IgD-negative memory B cell (primary cell): ENCODE measurements around the gene PYCR2. TPM values are rescaled to one million over a fixed set of nuclear protein-coding genes. Genes with fewer than 3 reads are reported as not detected.
"Not testable (repeated sequence)": the region's sequence is repeated elsewhere in the genome, so short reads cannot be mapped to it uniquely, and the experiment has no call there.

Experiments
- H3K27ac Mint-ChIP-seq, 3 donors: one replicate each; pipeline ENCODE4 v1.8.0; 2020 to 2022; ENCODE audit warnings: mild to moderate bottlenecking in 3 of 3, mixed read lengths in 3 of 3, moderate library complexity in 1 of 3
- H3K27me3 Mint-ChIP-seq: one replicate; pipeline ENCODE4 v1.8.0; 2021; ENCODE audit warnings: mixed read lengths
- H3K36me3 Mint-ChIP-seq: one replicate; pipeline ENCODE4 v1.8.0; 2020; ENCODE audit warnings: mild to moderate bottlenecking, mixed read lengths
- H3K4me1 Mint-ChIP-seq, 3 donors: one replicate each; pipeline ENCODE4 v1.8.0; 2020 to 2022; ENCODE audit warnings: mixed read lengths in 3 of 3, mild to moderate bottlenecking in 1 of 3
- H3K4me3 Mint-ChIP-seq, 4 donors: one replicate each; pipeline ENCODE4 v1.8.0; 2020 to 2022; ENCODE audit warnings: mild to moderate bottlenecking in 4 of 4, mixed read lengths in 4 of 4, moderate library complexity in 3 of 4
- H3K9me3 Mint-ChIP-seq, 3 donors: one replicate each; pipeline ENCODE4 v1.8.0; 2020 to 2021; ENCODE audit warnings: mixed read lengths in 3 of 3, mild to moderate bottlenecking in 1 of 3
- polyA plus RNA-seq: library from polyadenylated mRNA; unstranded; fragments of 300-500 nt; fragmentation: Illumina TruSeq; gene quantifications from one replicate; pipeline ENCODE4 v1.2.3, GENCODE V29; 2021

Gene PYCR2
- polyA plus RNA-seq, 1 donor from 2014 or later, result 68.9 TPM

DNA sequence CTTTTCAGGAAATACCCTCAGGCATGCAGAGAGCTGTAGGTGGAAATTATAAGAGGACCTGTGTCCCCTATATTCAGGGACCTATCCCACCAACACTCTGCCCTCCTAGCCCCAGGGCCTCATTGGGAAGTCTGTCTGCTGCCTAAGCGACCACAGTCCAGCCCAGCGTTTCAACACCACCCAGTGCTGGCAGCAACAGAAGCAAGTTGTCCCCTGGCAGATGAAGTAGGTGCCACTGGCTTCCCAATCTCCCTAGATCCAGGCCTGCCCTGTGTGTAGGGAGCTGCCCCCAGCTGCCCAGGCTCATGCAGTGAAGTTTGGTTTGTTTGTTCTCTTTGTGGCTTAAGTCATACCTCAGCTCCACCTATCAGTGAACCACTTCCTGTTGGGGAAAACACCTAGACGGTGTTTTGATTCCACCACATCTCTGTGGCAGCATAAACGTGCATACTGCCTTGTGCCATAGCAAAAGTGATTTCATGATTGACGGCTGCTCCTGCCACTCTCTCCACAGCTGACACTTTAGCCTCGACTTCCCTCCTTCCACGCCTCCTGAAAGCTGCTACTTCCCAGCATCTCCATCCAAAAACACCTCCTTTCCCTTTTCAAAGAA lies 27.0 kb downstream of the PYCR2 start:
- Mint-ChIP-seq H3K36me3 (no peaks in the 10 kb centered on the region), H3K27me3 (peaks cover 3% of the 10 kb centered on the region), H3K9me3 (no peaks in the 10 kb centered on the region), H3K4me3 (peak overlapping the region; percentile 11 to 84 (median 58)), H3K4me1 (peaks cover 28 to 32% (median 28%) of the 10 kb centered on the region in 3 donors), H3K27ac (peak overlapping the region; percentile 71 to 97 (median 97))

DNA sequence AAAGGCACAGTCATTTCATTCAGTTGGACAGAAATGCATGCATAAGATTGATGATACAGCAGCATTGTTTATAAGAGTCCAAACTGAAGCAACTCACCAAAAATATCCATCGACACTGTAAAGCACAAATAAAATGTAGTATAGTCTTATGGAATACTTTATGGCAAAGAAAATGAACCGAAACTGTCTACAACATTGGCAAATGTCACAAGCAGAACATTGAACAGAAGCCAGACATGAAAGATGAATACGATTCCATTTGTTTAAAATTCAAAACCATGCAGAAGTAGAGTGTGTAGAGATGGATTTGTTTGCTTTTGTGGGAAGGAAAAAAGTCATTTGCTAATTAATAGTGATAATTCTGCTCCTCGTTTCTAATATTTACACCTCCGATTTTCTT lies 27.6 kb downstream of the PYCR2 start:
- Mint-ChIP-seq H3K4me3 (peak overlapping the region in 3 of 4 donors; percentile 11 to 84 (median 69)), H3K27ac (peak overlapping the region; percentile 71 to 97 (median 97)), H3K36me3 (no peaks in the 10 kb centered on the region), H3K4me1 (peaks cover 28 to 34% (median 28%) of the 10 kb centered on the region in 3 donors), H3K9me3 (no peaks in the 10 kb centered on the region), H3K27me3 (peaks cover 3% of the 10 kb centered on the region)

DNA sequence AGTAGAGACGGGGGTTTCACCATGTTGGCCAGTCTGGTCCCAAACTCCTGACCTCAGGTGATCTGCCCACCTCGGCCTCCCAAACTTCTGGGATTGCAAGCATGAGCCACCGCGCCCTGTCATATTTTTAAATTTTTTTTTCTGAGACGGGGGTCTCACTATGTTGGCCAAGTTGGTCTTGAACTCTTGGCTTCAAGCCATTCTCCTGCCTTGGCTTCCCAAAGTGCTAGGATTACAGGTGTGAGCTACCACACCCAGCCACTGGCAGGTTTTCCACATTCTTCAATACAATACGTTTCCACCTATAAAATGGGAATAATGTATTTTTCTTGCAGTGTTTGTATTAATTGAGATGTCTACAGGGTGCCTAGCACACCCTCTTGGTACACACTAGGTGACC lies 31.7 kb downstream of the PYCR2 start:
- Mint-ChIP-seq H3K27ac (peak overlapping the region in 1 of 3 donors; percentile 20), H3K36me3 (no peaks in the 10 kb centered on the region), H3K4me1 (peaks cover 10 to 20% (median 11%) of the 10 kb centered on the region in 3 donors), H3K4me3 (no peak overlapping the region), H3K27me3 (peaks cover 3% of the 10 kb centered on the region), H3K9me3 (no peaks in the 10 kb centered on the region)

DNA sequence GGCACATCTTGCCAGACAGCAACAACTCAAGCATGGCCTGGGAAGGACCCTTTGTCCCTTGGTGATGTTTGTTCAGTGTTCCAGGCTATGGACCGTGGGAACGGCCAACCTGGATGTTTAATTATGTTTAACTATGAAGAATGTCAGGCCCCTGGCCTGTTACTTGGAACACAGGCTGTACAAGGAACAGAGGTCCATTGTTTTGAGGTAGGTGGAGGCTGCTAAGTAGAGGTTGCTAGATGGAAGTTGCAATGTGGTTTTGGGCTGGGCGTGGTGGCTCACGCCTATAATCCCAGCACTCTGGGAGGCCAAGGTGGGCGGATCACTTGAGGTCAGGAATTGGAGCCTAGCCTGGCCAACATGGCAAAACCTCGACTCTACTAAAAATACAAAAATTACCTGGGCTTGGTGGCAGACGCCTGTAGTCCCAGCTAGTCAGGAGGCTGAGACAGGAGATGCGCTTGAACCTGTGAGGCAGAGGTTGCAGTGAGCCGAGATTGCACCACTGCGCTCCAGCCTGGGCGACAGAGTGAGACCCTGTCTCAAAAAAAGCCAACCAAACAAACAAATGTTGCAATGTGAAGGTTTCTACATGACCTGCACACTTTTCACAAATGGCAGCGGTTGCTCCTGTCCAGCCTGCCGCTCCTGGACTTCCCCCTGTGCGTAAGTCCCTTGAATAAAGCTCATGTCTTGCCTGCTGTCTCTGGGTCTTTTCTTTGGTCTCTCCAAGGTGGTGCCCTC lies 32.6 kb downstream of the PYCR2 start:
- H3K4me1 Mint-ChIP-seq, result peaks cover 1 to 11% (median 2%) of the 10 kb centered on the region in 3 donors
- H3K9me3 Mint-ChIP-seq, result no peaks in the 10 kb centered on the region
- H3K4me3 Mint-ChIP-seq, result no peak overlapping the region
- H3K36me3 Mint-ChIP-seq, result no peaks in the 10 kb centered on the region
- H3K27ac Mint-ChIP-seq, result peak overlapping the region; percentile 16 to 53 (median 20)
- H3K27me3 Mint-ChIP-seq, result peaks cover 3% of the 10 kb centered on the region

DNA sequence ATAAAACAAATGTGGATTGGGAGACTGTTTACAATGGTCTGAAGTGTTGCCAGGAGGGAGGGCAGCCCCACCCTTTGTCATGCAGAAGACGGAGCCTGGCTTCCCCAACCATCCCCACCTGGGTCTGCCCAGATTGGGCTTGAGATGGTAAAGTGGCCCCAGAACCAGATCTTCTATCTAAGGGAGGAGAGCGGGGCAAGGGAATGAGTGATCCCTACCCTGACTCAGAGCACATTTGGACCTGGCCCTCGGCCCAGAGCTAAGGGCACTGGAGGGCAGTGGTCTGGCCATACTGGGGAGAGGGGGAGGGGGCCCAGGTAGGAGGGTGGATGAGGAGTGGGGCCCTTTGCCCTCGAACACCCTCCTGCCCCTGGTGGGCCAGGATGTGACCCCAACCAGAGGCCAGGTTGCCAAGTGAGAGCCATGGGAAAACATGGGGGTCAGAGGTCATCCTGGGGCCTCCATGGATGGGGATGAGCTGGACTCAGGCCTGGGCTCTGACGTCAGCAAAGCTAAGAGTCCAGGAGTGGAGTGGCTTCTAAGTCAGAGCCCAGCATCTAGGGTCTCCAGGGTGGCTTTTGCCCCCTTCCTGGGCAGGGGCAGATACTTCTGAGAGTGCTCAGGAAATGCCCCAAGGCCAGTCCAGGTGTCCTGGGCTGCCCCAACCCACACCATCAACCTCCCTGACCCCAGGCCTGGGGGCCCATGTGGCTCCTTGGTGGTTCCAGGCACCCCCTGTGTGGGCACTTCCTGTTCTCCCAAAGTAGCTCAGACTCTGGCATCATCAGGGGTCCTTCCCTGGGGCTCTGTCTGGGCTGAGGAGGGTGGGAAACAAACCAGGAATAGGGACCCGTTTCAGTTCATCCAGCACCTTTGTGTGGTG lies 33.5 kb downstream of the PYCR2 start:
- Mint-ChIP-seq H3K4me1 (peaks cover 0 to 9% (median 0%) of the 10 kb centered on the region in 3 donors), H3K4me3 (no peak overlapping the region), H3K36me3 (no peaks in the 10 kb centered on the region), H3K9me3 (no peaks in the 10 kb centered on the region), H3K27me3 (peaks cover 3% of the 10 kb centered on the region), H3K27ac (peak overlapping the region in 1 of 3 donors; percentile 16)

DNA sequence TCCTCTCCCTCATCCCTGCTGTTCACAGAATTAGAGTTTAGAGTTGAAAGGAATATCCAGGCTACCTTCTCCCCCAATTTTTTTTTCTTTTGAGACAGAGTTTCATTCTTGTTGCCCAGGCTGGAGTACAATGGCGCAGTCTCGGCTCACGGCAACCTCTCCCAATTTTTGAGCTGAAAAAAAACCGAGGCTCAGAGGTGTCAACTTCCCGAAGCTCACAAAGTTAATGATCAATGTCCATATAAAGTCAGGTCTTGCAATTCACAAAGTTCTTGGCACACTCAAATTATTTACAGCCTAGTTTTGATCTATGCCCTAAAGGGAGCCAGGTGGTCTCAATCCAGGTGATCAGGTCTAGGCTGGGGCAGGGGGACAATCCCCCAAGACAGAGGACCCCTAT lies 34.3 kb downstream of the PYCR2 start:
- H3K36me3 Mint-ChIP-seq, result no peaks in the 10 kb centered on the region
- no peak overlapping the region for H3K4me3 Mint-ChIP-seq
- peaks cover 0 to 9% (median 0%) of the 10 kb centered on the region in 3 donors for H3K4me1 Mint-ChIP-seq
- H3K9me3 Mint-ChIP-seq, result no peaks in the 10 kb centered on the region
- H3K27me3 Mint-ChIP-seq, result peaks cover 3% of the 10 kb centered on the region
- H3K27ac Mint-ChIP-seq, result no peak overlapping the region

DNA sequence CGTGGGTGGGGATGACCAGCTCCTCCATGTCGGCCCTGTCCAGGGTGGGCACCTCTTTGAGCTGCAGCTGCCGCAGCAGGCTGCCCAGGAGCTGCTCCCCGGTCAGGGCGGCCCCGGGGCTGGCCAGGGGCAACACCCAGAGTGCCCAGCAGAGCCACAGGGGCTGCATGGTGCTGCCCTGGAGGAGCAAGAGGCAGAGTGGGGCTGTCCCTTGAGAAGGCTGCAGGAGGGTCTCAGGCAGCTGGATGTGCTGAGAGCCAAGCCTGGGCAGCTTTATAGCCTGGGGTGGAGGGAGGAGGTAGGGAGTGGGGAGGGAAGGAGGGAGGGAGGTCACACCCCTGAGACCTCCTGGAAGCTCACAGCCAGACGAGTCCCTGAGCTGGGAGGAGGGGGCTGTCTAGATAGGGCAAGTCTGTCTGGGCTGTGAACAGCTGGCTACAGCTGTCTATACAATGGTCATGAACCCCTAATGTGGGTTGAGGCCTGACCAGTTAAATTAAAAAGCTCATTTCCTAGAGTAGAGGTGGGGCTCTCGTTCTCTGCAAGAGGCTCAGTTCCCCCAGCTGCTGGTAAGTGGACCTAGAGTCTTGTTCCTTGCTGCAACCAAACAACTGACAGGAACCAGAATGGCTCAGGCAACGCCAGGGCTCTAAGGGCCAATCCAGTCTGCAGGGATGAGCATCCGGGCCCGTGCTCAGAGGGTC lies 35.0 kb downstream of the PYCR2 start, which contains the start of gene LEFTY1:
TSS of gene LEFTY1 (minus strand) at position 249 of the 704 bp plus-strand sequence. CDS start at position 169, 80 bp downstream.
- Mint-ChIP-seq H3K36me3 (no peaks in the 10 kb centered on the region), H3K27me3 (peaks cover 3% of the 10 kb centered on the region), H3K4me3 (no peak within 1 kb of the TSS), H3K27ac (peak within 1 kb of the TSS in 1 of 3 donors; percentile 71), H3K4me1 (peaks cover 0 to 9% (median 0%) of the 10 kb centered on the region in 3 donors), H3K9me3 (no peaks in the 10 kb centered on the region)

DNA sequence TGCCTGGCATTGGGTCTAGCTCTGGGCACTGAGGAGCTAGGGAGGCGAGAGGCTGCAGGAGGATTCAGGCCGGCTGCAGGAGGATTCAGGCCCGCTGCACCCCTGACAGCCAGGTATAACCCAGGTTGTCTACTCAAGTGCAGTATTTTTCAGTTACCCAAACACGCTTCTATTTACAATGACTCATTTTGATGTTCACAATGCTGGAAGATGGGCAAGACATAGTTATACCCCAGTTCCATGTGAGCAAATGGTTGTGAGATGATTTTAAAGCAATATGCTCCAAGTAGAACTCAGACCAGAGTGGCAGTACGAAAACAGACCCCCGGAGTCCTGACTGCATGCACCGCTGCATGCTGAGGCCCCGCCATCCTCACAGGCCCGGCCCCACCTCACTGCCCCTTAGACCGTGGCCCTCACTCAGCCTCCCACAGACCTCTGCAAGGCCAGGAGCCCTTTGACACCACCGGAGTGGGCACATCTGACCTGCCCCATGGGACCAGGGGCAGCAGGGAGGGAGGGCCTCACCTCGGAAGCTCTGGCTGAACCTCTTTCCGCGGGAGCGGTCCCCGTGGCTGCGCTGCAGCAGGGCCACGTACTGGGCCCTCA lies 35.7 kb downstream of the PYCR2 start:
- Mint-ChIP-seq H3K9me3 (no peaks in the 10 kb centered on the region), H3K36me3 (no peaks in the 10 kb centered on the region), H3K4me3 (no peak overlapping the region), H3K4me1 (peaks cover 0 to 12% (median 1%) of the 10 kb centered on the region in 3 donors), H3K27me3 (peaks cover 3% of the 10 kb centered on the region), H3K27ac (peak overlapping the region in 1 of 3 donors; percentile 71)

DNA sequence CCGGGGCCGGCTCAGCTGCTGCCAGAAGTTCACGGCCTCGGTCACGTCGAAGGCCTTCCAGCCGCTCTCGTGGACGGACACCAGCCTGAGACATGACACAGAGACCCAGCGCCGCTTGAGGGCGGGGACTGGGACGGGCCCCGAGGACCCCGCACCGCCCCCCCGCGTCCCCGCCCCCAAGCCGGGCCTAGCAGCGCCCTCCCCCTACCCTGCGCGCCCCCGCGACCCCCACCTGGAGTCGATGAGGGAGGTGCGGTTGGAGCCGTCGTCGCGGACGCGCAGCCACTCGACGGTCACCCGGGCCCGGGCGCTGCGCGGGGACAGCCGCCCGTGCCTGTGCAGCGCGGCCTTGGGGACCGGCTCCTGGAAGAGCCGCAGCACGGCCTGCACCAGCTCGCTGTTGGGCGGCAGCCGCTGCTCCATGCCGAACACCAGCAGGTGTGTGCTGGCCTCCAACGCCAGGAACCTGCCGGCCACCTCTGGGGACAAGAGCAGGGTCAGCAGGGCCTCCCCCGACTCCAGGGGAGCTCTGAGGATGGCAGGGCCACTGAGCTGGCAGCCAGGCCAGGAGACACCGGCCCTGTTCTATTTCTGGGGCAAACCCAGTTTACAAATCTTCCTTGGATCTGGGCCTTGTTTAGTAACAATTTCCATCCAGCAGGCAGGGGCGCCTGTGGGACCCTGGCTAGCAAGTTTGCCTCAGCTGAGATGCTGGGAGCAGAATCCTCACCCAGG lies 36.3 kb downstream of the PYCR2 start:
- H3K27me3 Mint-ChIP-seq, H3K36me3 Mint-ChIP-seq, H3K9me3 Mint-ChIP-seq: not testable (repeated sequence)
- H3K4me1 Mint-ChIP-seq, result peaks cover 0 to 14% (median 3%) of the 10 kb centered on the region in 3 donors
- peak overlapping the region in 1 of 3 donors; percentile 71 for H3K27ac Mint-ChIP-seq
- H3K4me3 Mint-ChIP-seq, result peak overlapping the region in 1 of 4 donors; percentile 69

DNA sequence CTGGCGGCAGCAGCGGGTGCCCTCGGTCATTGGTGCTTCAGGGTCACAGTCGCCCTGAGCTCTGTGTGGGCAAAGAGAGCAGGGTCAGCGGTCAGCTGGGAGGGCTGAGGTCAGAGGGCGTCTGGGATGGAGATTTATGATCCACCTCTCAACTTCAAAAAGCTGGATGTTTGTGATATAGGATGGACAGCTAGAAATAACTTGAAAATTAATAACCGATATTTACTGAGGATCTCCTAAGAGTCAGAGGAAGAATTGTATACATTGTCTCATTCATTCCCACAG lies 37.1 kb downstream of the PYCR2 start:
- Mint-ChIP-seq H3K27ac (no peak overlapping the region), H3K27me3 (peaks cover 3% of the 10 kb centered on the region), H3K36me3 (no peaks in the 10 kb centered on the region), H3K4me1 (peaks cover 0 to 14% (median 3%) of the 10 kb centered on the region in 3 donors), H3K9me3 (no peaks in the 10 kb centered on the region), H3K4me3 (peak overlapping the region in 1 of 4 donors; percentile 69)

DNA sequence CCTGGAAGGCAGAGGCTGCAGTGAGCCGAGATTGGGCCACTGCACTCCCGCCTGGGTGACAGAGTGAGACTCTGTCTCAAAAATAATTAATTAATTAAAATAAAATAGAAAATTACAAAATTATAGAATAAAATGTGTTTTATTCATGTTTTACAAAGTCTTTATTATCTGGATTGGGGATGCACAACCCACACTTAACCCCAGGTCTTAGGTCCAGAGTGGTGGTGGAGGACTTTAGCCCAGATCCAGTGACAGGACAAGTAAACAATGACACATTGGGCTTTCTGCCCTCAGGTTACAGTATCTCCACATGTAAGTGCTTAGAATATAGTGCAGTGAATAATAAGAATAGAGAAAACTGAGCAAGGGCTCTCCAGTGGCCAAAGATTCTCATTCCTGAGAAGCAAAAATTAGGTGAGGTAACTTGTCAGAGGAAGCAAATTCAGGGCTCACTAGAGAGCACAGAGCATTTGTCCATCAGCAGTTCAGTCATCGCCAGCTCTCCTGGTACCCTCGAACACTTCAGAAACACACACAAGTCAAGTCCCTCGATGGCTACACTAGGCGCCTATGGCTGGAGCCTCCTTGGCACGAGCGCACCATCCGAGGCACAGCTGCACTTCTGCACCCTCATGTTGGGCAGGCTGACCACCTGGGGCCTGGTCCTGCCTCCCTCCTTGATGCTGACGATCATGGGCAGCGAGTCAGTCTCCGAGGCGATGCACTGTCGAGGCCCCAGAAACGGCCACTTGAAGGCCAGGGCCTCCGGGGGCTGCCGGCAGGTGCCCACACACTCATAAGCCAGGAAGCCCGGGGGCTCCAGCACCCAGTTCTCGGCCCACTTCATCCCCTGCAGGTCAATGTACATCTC lies 37.7 kb downstream of the PYCR2 start:
- no peak overlapping the region for H3K27ac Mint-ChIP-seq
- no peaks in the 10 kb centered on the region for H3K36me3 Mint-ChIP-seq
- H3K4me3 Mint-ChIP-seq, result peak overlapping the region in 1 of 4 donors; percentile 69
- no peaks in the 10 kb centered on the region for H3K9me3 Mint-ChIP-seq
- H3K4me1 Mint-ChIP-seq, result peaks cover 0 to 12% (median 5%) of the 10 kb centered on the region in 3 donors
- peaks cover 3% of the 10 kb centered on the region for H3K27me3 Mint-ChIP-seq

DNA sequence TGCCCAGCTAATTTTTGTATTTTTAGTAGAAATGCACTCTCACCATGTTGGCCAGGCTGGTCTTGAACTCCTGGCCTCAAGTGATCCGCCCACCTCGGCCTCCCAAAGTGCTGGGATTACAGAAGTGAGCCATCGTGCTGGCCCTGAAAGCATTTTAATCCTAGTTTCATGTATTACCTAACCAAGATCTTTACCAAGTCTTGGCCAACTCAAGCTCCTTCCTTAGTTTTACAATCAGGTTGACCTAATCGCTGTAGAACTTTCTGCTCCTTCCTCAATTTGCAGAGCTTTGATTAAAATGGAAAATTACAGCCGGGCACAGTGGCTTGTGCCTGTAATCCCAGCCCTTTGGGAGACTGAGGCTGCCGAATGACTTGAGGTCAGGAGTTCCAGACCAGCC lies 38.7 kb downstream of the PYCR2 start:
- H3K4me1 Mint-ChIP-seq, result peaks cover 8 to 19% (median 15%) of the 10 kb centered on the region in 3 donors
- H3K27ac Mint-ChIP-seq, result no peak overlapping the region
- H3K27me3 Mint-ChIP-seq, result peaks cover 3% of the 10 kb centered on the region
- H3K9me3 Mint-ChIP-seq, result no peaks in the 10 kb centered on the region
- no peaks in the 10 kb centered on the region for H3K36me3 Mint-ChIP-seq
- peak overlapping the region in 1 of 4 donors; percentile 53 for H3K4me3 Mint-ChIP-seq
